ENCODE data around the gene DPP10.

The DPP10 gene

GRCh38 chr2:115208493-115209164 is 766.2 kb downstream of the DPP10 start:
- Histone ChIP-seq H3K36me3 (ENCODE audit: control insufficient read depth in 2 of 2, insufficient read depth in 2 of 2, low read length in 2 of 2) (no peaks in the 10 kb centered on the region), H3K27me3 (ENCODE audit: control insufficient read depth in 1 of 2, insufficient read depth in 2 of 2, low read length in 2 of 2) (no peaks in the 10 kb centered on the region), H3K27ac (ENCODE audit: low read length) (no peak overlapping the region), H3K4me1 (ENCODE audit: control insufficient read depth, insufficient read depth, low read length) (no peaks in the 10 kb centered on the region), H3K4me3 (ENCODE audit: low read length in 2 of 2) (no peak overlapping the region), H3K9me3 (ENCODE audit: control insufficient read depth in 2 of 2, low read length in 2 of 2) (no peaks in the 10 kb centered on the region), H3K9ac (ENCODE audit: low read length in 2 of 2) (no peak overlapping the region)

GRCh38 chr2:115214050-115214449 is 771.6 kb downstream of the DPP10 start:
- no peak overlapping the region for H3K4me3 ChIP-seq (ENCODE audit: low read length in 2 of 2)
- no peaks in the 10 kb centered on the region for H3K4me1 ChIP-seq (ENCODE audit: control insufficient read depth, insufficient read depth, low read length)
- H3K36me3 ChIP-seq (ENCODE audit: control insufficient read depth in 2 of 2, insufficient read depth in 2 of 2, low read length in 2 of 2), result no peaks in the 10 kb centered on the region
- H3K27ac ChIP-seq (ENCODE audit: low read length), result no peak overlapping the region
- no peaks in the 10 kb centered on the region for H3K27me3 ChIP-seq (ENCODE audit: control insufficient read depth in 1 of 2, insufficient read depth in 2 of 2, low read length in 2 of 2)
- H3K9ac ChIP-seq (ENCODE audit: low read length in 2 of 2), result no peak overlapping the region
- no peaks in the 10 kb centered on the region for H3K9me3 ChIP-seq (ENCODE audit: control insufficient read depth in 2 of 2, low read length in 2 of 2)

- Histone ChIP-seq H3K4me1 (ENCODE audit: control insufficient read depth, insufficient read depth, low read length) (no peaks in the 10 kb centered on the region), H3K27ac (ENCODE audit: low read length) (no peak overlapping the region), H3K9me3 (ENCODE audit: control insufficient read depth in 2 of 2, low read length in 2 of 2) (no peaks in the 10 kb centered on the region), H3K4me3 (ENCODE audit: low read length in 2 of 2) (no peak overlapping the region), H3K36me3 (ENCODE audit: control insufficient read depth in 2 of 2, insufficient read depth in 2 of 2, low read length in 2 of 2) (no peaks in the 10 kb centered on the region), H3K9ac (ENCODE audit: low read length in 2 of 2) (no peak overlapping the region), H3K27me3 (ENCODE audit: control insufficient read depth in 1 of 2, insufficient read depth in 2 of 2, low read length in 2 of 2) (no peaks in the 10 kb centered on the region)
Observed at GRCh38 chr2:115219296-115219695, 776.9 kb downstream of the DPP10 start.

- Histone ChIP-seq H3K9ac (ENCODE audit: low read length in 2 of 2) (no peak overlapping the region), H3K36me3 (ENCODE audit: control insufficient read depth in 2 of 2, insufficient read depth in 2 of 2, low read length in 2 of 2) (no peaks in the 10 kb centered on the region), H3K27ac (ENCODE audit: low read length) (no peak overlapping the region), H3K4me3 (ENCODE audit: low read length in 2 of 2) (no peak overlapping the region), H3K4me1 (ENCODE audit: control insufficient read depth, insufficient read depth, low read length) (no peaks in the 10 kb centered on the region), H3K9me3 (ENCODE audit: control insufficient read depth in 2 of 2, low read length in 2 of 2) (no peaks in the 10 kb centered on the region), H3K27me3 (ENCODE audit: control insufficient read depth in 1 of 2, insufficient read depth in 2 of 2, low read length in 2 of 2) (no peaks in the 10 kb centered on the region)
Observed at GRCh38 chr2:115234186-115234585, 791.7 kb downstream of the DPP10 start.

- H3K27me3 ChIP-seq (ENCODE audit: control insufficient read depth in 1 of 2, insufficient read depth in 2 of 2, low read length in 2 of 2), result no peaks in the 10 kb centered on the region
- no peaks in the 10 kb centered on the region for H3K4me1 ChIP-seq (ENCODE audit: control insufficient read depth, insufficient read depth, low read length)
- no peak overlapping the region for H3K9ac ChIP-seq (ENCODE audit: low read length in 2 of 2)
- no peaks in the 10 kb centered on the region for H3K9me3 ChIP-seq (ENCODE audit: control insufficient read depth in 2 of 2, low read length in 2 of 2)
- no peak overlapping the region for H3K27ac ChIP-seq (ENCODE audit: low read length)
- H3K4me3 ChIP-seq (ENCODE audit: low read length in 2 of 2), result no peak overlapping the region
- no peaks in the 10 kb centered on the region for H3K36me3 ChIP-seq (ENCODE audit: control insufficient read depth in 2 of 2, insufficient read depth in 2 of 2, low read length in 2 of 2)
Observed at GRCh38 chr2:115234737-115235136, 792.3 kb downstream of the DPP10 start.

- no peaks in the 10 kb centered on the region for H3K4me1 ChIP-seq (ENCODE audit: control insufficient read depth, insufficient read depth, low read length)
- no peaks in the 10 kb centered on the region for H3K9me3 ChIP-seq (ENCODE audit: control insufficient read depth in 2 of 2, low read length in 2 of 2)
- H3K36me3 ChIP-seq (ENCODE audit: control insufficient read depth in 2 of 2, insufficient read depth in 2 of 2, low read length in 2 of 2), result no peaks in the 10 kb centered on the region
- no peak overlapping the region for H3K9ac ChIP-seq (ENCODE audit: low read length in 2 of 2)
- no peak overlapping the region for H3K27ac ChIP-seq (ENCODE audit: low read length)
- H3K27me3 ChIP-seq (ENCODE audit: control insufficient read depth in 1 of 2, insufficient read depth in 2 of 2, low read length in 2 of 2), result no peaks in the 10 kb centered on the region
- no peak overlapping the region for H3K4me3 ChIP-seq (ENCODE audit: low read length in 2 of 2)
Observed at GRCh38 chr2:115248066-115248465, 805.6 kb downstream of the DPP10 start.

- Histone ChIP-seq H3K27ac (ENCODE audit: low read length) (no peak overlapping the region), H3K9me3 (ENCODE audit: control insufficient read depth in 2 of 2, low read length in 2 of 2) (no peaks in the 10 kb centered on the region), H3K36me3 (ENCODE audit: control insufficient read depth in 2 of 2, insufficient read depth in 2 of 2, low read length in 2 of 2) (no peaks in the 10 kb centered on the region), H3K4me3 (ENCODE audit: low read length in 2 of 2) (no peak overlapping the region), H3K9ac (ENCODE audit: low read length in 2 of 2) (no peak overlapping the region), H3K4me1 (ENCODE audit: control insufficient read depth, insufficient read depth, low read length) (no peaks in the 10 kb centered on the region), H3K27me3 (ENCODE audit: control insufficient read depth in 1 of 2, insufficient read depth in 2 of 2, low read length in 2 of 2) (no peaks in the 10 kb centered on the region)
Observed at GRCh38 chr2:115277366-115277765, 834.9 kb downstream of the DPP10 start.

- no peaks in the 10 kb centered on the region for H3K27me3 ChIP-seq (ENCODE audit: control insufficient read depth in 1 of 2, insufficient read depth in 2 of 2, low read length in 2 of 2)
- no peak overlapping the region for H3K4me3 ChIP-seq (ENCODE audit: low read length in 2 of 2)
- no peaks in the 10 kb centered on the region for H3K36me3 ChIP-seq (ENCODE audit: control insufficient read depth in 2 of 2, insufficient read depth in 2 of 2, low read length in 2 of 2)
- H3K9ac ChIP-seq (ENCODE audit: low read length in 2 of 2), result no peak overlapping the region
- H3K27ac ChIP-seq (ENCODE audit: low read length), result no peak overlapping the region
- no peaks in the 10 kb centered on the region for H3K9me3 ChIP-seq (ENCODE audit: control insufficient read depth in 2 of 2, low read length in 2 of 2)
- no peaks in the 10 kb centered on the region for H3K4me1 ChIP-seq (ENCODE audit: control insufficient read depth, insufficient read depth, low read length)
Observed at GRCh38 chr2:115285416-115285815, 843.0 kb downstream of the DPP10 start.

- Histone ChIP-seq H3K27ac (ENCODE audit: low read length) (no peak overlapping the region), H3K4me3 (ENCODE audit: low read length in 2 of 2) (no peak overlapping the region), H3K9ac (ENCODE audit: low read length in 2 of 2) (no peak overlapping the region), H3K9me3 (ENCODE audit: control insufficient read depth in 2 of 2, low read length in 2 of 2) (no peaks in the 10 kb centered on the region), H3K27me3 (ENCODE audit: control insufficient read depth in 1 of 2, insufficient read depth in 2 of 2, low read length in 2 of 2) (no peaks in the 10 kb centered on the region), H3K36me3 (ENCODE audit: control insufficient read depth in 2 of 2, insufficient read depth in 2 of 2, low read length in 2 of 2) (no peaks in the 10 kb centered on the region), H3K4me1 (ENCODE audit: control insufficient read depth, insufficient read depth, low read length) (no peaks in the 10 kb centered on the region)
Observed at GRCh38 chr2:115290478-115290877, 848.0 kb downstream of the DPP10 start.

- no peaks in the 10 kb centered on the region for H3K36me3 ChIP-seq (ENCODE audit: control insufficient read depth in 2 of 2, insufficient read depth in 2 of 2, low read length in 2 of 2)
- no peaks in the 10 kb centered on the region for H3K9me3 ChIP-seq (ENCODE audit: control insufficient read depth in 2 of 2, low read length in 2 of 2)
- H3K27ac ChIP-seq (ENCODE audit: low read length), result no peak overlapping the region
- H3K27me3 ChIP-seq (ENCODE audit: control insufficient read depth in 1 of 2, insufficient read depth in 2 of 2, low read length in 2 of 2), result no peaks in the 10 kb centered on the region
- no peak overlapping the region for H3K4me3 ChIP-seq (ENCODE audit: low read length in 2 of 2)
- H3K9ac ChIP-seq (ENCODE audit: low read length in 2 of 2), result no peak overlapping the region
- H3K4me1 ChIP-seq (ENCODE audit: control insufficient read depth, insufficient read depth, low read length), result no peaks in the 10 kb centered on the region
Observed at GRCh38 chr2:115292742-115293141, 850.3 kb downstream of the DPP10 start.

GRCh38 chr2:115294999-115295398 is 852.6 kb downstream of the DPP10 start:
- Histone ChIP-seq H3K4me1 (ENCODE audit: control insufficient read depth, insufficient read depth, low read length) (no peaks in the 10 kb centered on the region), H3K4me3 (ENCODE audit: low read length in 2 of 2) (no peak overlapping the region), H3K36me3 (ENCODE audit: control insufficient read depth in 2 of 2, insufficient read depth in 2 of 2, low read length in 2 of 2) (no peaks in the 10 kb centered on the region), H3K9ac (ENCODE audit: low read length in 2 of 2) (no peak overlapping the region), H3K9me3 (ENCODE audit: control insufficient read depth in 2 of 2, low read length in 2 of 2) (no peaks in the 10 kb centered on the region), H3K27ac (ENCODE audit: low read length) (no peak overlapping the region), H3K27me3 (ENCODE audit: control insufficient read depth in 1 of 2, insufficient read depth in 2 of 2, low read length in 2 of 2) (no peaks in the 10 kb centered on the region)
